Stimulated activated CD4-positive, alpha-beta T cell treated with anti-CD3 and anti-CD28 coated beads, Interleukin-2, amount 100 ng/mL, for 48 hours (primary cell): Measurements from ENCODE around the gene OLFM1.
"Not testable (repeated sequence)": the region's sequence is repeated elsewhere in the genome, so short reads cannot be mapped to it uniquely, and the experiment has no call there.

Source experiments
- DNase-seq, 2 donors: peaks; one replicate each; pipeline ENCODE4 v3.0.0-alpha.2; 2020

The OLFM1 gene

GRCh38 chr9:135135929-135136315 lies 48.5 kb downstream of the OLFM1 start:
- DNase-seq: no peak

- no peak for DNase-seq
Observed at GRCh38 chr9:135136481-135136880, 49.0 kb downstream of the OLFM1 start.

GRCh38 chr9:135136991-135137832 lies 49.7 kb downstream of the OLFM1 start:
- no peak for DNase-seq

- no peak for DNase-seq
Observed at GRCh38 chr9:135138078-135138855, 50.8 kb downstream of the OLFM1 start.

- DNase-seq: no peak
Observed at GRCh38 chr9:135139366-135139959, 52.0 kb downstream of the OLFM1 start.

GRCh38 chr9:135141183-135141774 lies 53.8 kb downstream of the OLFM1 start:
- no peak for DNase-seq

GRCh38 chr9:135144581-135145170 lies 57.2 kb downstream of the OLFM1 start:
- no peak for DNase-seq

GRCh38 chr9:135145312-135145711 lies 57.8 kb downstream of the OLFM1 start:
- no peak for DNase-seq

- no peak for DNase-seq
Observed at GRCh38 chr9:135146241-135146640, 58.8 kb downstream of the OLFM1 start.

- DNase-seq: no peak
Observed at GRCh38 chr9:135146766-135147473, 59.5 kb downstream of the OLFM1 start.

- no peak for DNase-seq
Observed at GRCh38 chr9:135147474-135147805, 60.0 kb downstream of the OLFM1 start.

GRCh38 chr9:135147938-135148337 lies 60.5 kb downstream of the OLFM1 start:
- no peak for DNase-seq

GRCh38 chr9:135148386-135148785 lies 60.9 kb downstream of the OLFM1 start:
- DNase-seq: no peak

GRCh38 chr9:135149901-135150300 lies 62.4 kb downstream of the OLFM1 start:
- DNase-seq: not testable (repeated sequence)

GRCh38 chr9:135150981-135151380 lies 63.5 kb downstream of the OLFM1 start:
- no peak for DNase-seq

GRCh38 chr9:135151757-135152613 lies 64.5 kb downstream of the OLFM1 start:
- DNase-seq: no peak

GRCh38 chr9:135152614-135153334 lies 65.3 kb downstream of the OLFM1 start:
- no peak for DNase-seq

GRCh38 chr9:135154050-135154615 lies 66.7 kb downstream of the OLFM1 start:
- no peak for DNase-seq

GRCh38 chr9:135155396-135155795 lies 67.9 kb downstream of the OLFM1 start:
- no peak for DNase-seq
